OCI-LY1 (cell line): ENCODE results near the gene KCNK4.

Experiments used
- H2AFZ ChIP-seq: fragments of 200-600 bp; sonication (generic), shearing (Covaris generic); 2 replicates; pipeline ENCODE4 v1.6.0; 2014; ENCODE audit warnings: antibody characterized with exemption, mild to moderate bottlenecking, low read length
- H3F3A ChIP-seq: fragments of 200-600 bp; sonication (generic), shearing (Covaris generic); 2 replicates; pipeline ENCODE4 v1.6.0; 2014; ENCODE audit warnings: mild to moderate bottlenecking, antibody characterized with exemption, low read length, moderate library complexity; ENCODE audit not compliant: insufficient read depth
- H3K27ac ChIP-seq: fragments of 200-600 bp; sonication (generic); 2 replicates; pipeline ENCODE4 v1.5.1; 2014; ENCODE audit warnings: low read length, mixed run types, mild to moderate bottlenecking, low read depth; ENCODE audit not compliant: poor library complexity, severe bottlenecking
- H3K27me3 ChIP-seq: fragments of 200-600 bp; sonication (generic); 2 replicates; pipeline ENCODE4 v1.6.0; 2014; ENCODE audit warnings: antibody characterized with exemption, mild to moderate bottlenecking, low read length, moderate library complexity; ENCODE audit not compliant: insufficient read depth
- H3K36me3 ChIP-seq: fragments of 200-600 bp; sonication (generic); 2 replicates; pipeline ENCODE4 v1.6.1; 2014; ENCODE audit warnings: mild to moderate bottlenecking, antibody characterized with exemption, low read length, moderate library complexity, mixed read lengths; ENCODE audit not compliant: insufficient read depth
- H3K4me1 ChIP-seq: fragments of 200-600 bp; sonication (generic); 2 replicates; pipeline ENCODE4 v1.5.1; 2014; ENCODE audit warnings: mild to moderate bottlenecking, low read length, moderate library complexity; ENCODE audit not compliant: insufficient read depth, severe bottlenecking
- H3K4me2 ChIP-seq: fragments of 200-600 bp; sonication (generic), shearing (Covaris generic); 2 replicates; pipeline ENCODE4 v1.6.1; 2014; ENCODE audit warnings: low read length
- H3K4me3 ChIP-seq: fragments of 200-600 bp; sonication (generic); 2 replicates; pipeline ENCODE4 v1.5.1; 2014; ENCODE audit warnings: low read length, low read depth, mild to moderate bottlenecking, mixed read lengths; ENCODE audit not compliant: poor library complexity, severe bottlenecking
- H3K79me2 ChIP-seq: fragments of 200-600 bp; shearing (Covaris generic); 2 replicates; pipeline ENCODE4 v1.6.1; 2016; ENCODE audit warnings: mixed run types, low read length, mixed read lengths; ENCODE audit not compliant: insufficient read depth
- H3K9ac ChIP-seq: fragments of 200-600 bp; sonication (generic), shearing (Covaris generic); 2 replicates; pipeline ENCODE4 v1.6.1; 2014; ENCODE audit warnings: mild to moderate bottlenecking, low read length, mixed read lengths
- H3K9me2 ChIP-seq: fragments of 200-600 bp; sonication (generic), shearing (Covaris generic); 2 replicates; pipeline ENCODE4 v1.6.1; 2014; ENCODE audit warnings: low read depth, mild to moderate bottlenecking, low read length, mixed read lengths
- H3K9me3 ChIP-seq: fragments of 200-600 bp; shearing (Covaris generic); 2 replicates; pipeline ENCODE4 v1.6.1; 2014; ENCODE audit warnings: low read length, mixed read lengths
- H4K20me1 ChIP-seq: fragments of 200-600 bp; sonication (generic), shearing (Covaris generic); 2 replicates; pipeline ENCODE4 v1.6.0; 2016; ENCODE audit warnings: mild to moderate bottlenecking, low read length; ENCODE audit not compliant: insufficient read depth
- CTCF ChIP-seq: fragments of 200-600 bp; sonication (generic), shearing (Covaris generic); IDR thresholded peaks from 2 replicates; pipeline ENCODE4 v1.5.1; 2017; ENCODE audit warnings: mild to moderate bottlenecking, antibody characterized with exemption, low read length, moderate library complexity, mixed read lengths
- EZH2 ChIP-seq: fragments of 200-600 bp; sonication (generic), shearing (Covaris generic); IDR thresholded peaks from 2 replicates; pipeline ENCODE4 v1.8.0; 2017; ENCODE audit warnings: borderline replicate concordance, mixed run types, mild to moderate bottlenecking, antibody characterized with exemption, low read length, moderate library complexity, mixed read lengths

KCNK4 gene

GRCh38 chr11:64269540-64270220 is 21.4 kb upstream of the KCNK4 start:
- H3K9me3 ChIP-seq, result no peaks in the 10 kb centered on the region
- no peak overlapping the region for H2AFZ ChIP-seq
- no peaks in the 10 kb centered on the region for H4K20me1 ChIP-seq
- peak overlapping the region; percentile 93 for H3K4me2 ChIP-seq
- peak overlapping the region; percentile 74 for H3K4me3 ChIP-seq
- no peaks in the 10 kb centered on the region for H3K27me3 ChIP-seq
- peaks cover 27% of the 10 kb centered on the region for H3K4me1 ChIP-seq
- peak overlapping the region; percentile 91 for H3K27ac ChIP-seq
- no peaks in the 10 kb centered on the region for H3F3A ChIP-seq
- H3K79me2 ChIP-seq, result no peaks in the 10 kb centered on the region
- no peak for TF ChIP-seq EZH2
- no peak for TF ChIP-seq CTCF
- H3K36me3 ChIP-seq, result no peaks in the 10 kb centered on the region
- peak overlapping the region; percentile 91 for H3K9ac ChIP-seq
- H3K9me2 ChIP-seq, result no peaks in the 10 kb centered on the region

- H3F3A ChIP-seq, result no peaks in the 10 kb centered on the region
- no peaks in the 10 kb centered on the region for H3K27me3 ChIP-seq
- no peak overlapping the region for H3K4me2 ChIP-seq
- H3K4me1 ChIP-seq, result peaks cover 11% of the 10 kb centered on the region
- H3K9me2 ChIP-seq, result no peaks in the 10 kb centered on the region
- H3K9ac ChIP-seq, result no peak overlapping the region
- no peaks in the 10 kb centered on the region for H3K79me2 ChIP-seq
- TF ChIP-seq CTCF (no peak), EZH2 (no peak)
- H4K20me1 ChIP-seq, result no peaks in the 10 kb centered on the region
- H3K27ac ChIP-seq, result no peak overlapping the region
- peaks cover 16% of the 10 kb centered on the region; the same call in 1 of the 2 replicates for H3K36me3 ChIP-seq
- H3K9me3 ChIP-seq, result no peaks in the 10 kb centered on the region
- no peak overlapping the region for H2AFZ ChIP-seq
- no peak overlapping the region for H3K4me3 ChIP-seq
Measured at GRCh38 chr11:64275031-64275800, 15.9 kb upstream of the KCNK4 start.

- no peaks in the 10 kb centered on the region for H3F3A ChIP-seq
- H3K27ac ChIP-seq, result no peak overlapping the region
- no peaks in the 10 kb centered on the region for H3K9me2 ChIP-seq
- no peaks in the 10 kb centered on the region for H3K27me3 ChIP-seq
- H3K9ac ChIP-seq, result no peak overlapping the region
- H3K79me2 ChIP-seq, result no peaks in the 10 kb centered on the region
- H3K9me3 ChIP-seq, result no peaks in the 10 kb centered on the region
- H4K20me1 ChIP-seq, result no peaks in the 10 kb centered on the region
- no peak overlapping the region for H3K4me3 ChIP-seq
- no peak overlapping the region for H3K4me2 ChIP-seq
- H2AFZ ChIP-seq, result no peak overlapping the region
- H3K36me3 ChIP-seq, result peaks cover 16% of the 10 kb centered on the region; the same call in 1 of the 2 replicates
- peaks cover 11% of the 10 kb centered on the region for H3K4me1 ChIP-seq
- TF ChIP-seq EZH2, result no peak
- TF ChIP-seq CTCF, result no peak
Measured at GRCh38 chr11:64275841-64276240, 15.3 kb upstream of the KCNK4 start.
